GM18868 (cell line): Measurements from ENCODE around the gene MUC15.
"Not testable (repeated sequence)": the region's sequence is repeated elsewhere in the genome, so short reads cannot be mapped to it uniquely, and the experiment has no call there.

ENCODE experiments used
- ATAC-seq: cut with Tn5 transposase; IDR thresholded peaks from one replicate; pipeline ENCODE4 v1.9.1; 2021; ENCODE audit warnings: mild to moderate bottlenecking, moderate library complexity; ENCODE audit not compliant: unreplicated experiment

Gene MUC15

GRCh38 chr11:26571861-26572654 is at the start of gene MUC15:
TSS of gene MUC15 (minus strand) at chr11:26572263. CDS start at chr11:26567094, 5,169 bp downstream.
- peak; percentile 45 for ATAC-seq

GRCh38 chr11:26621132-26621531 is 49.1 kb upstream of the MUC15 start:
- peak; percentile 32 for ATAC-seq

GRCh38 chr11:26620282-26621045 is 48.4 kb upstream of the MUC15 start:
- ATAC-seq = peak; percentile 27

- no peak for ATAC-seq
Measured at GRCh38 chr11:26618441-26618840, 46.4 kb upstream of the MUC15 start.

GRCh38 chr11:26613759-26614158 is 41.7 kb upstream of the MUC15 start:
- ATAC-seq = no peak

- peak; percentile 40 for ATAC-seq
Measured at GRCh38 chr11:26608507-26609146, 36.6 kb upstream of the MUC15 start.

- ATAC-seq = peak; percentile 79
Measured at GRCh38 chr11:26607725-26608506, 35.9 kb upstream of the MUC15 start.

- ATAC-seq = no peak
Measured at GRCh38 chr11:26599876-26600434, 27.9 kb upstream of the MUC15 start.

GRCh38 chr11:26599425-26599824 is 27.4 kb upstream of the MUC15 start:
- ATAC-seq = no peak

- no peak for ATAC-seq
Measured at GRCh38 chr11:26597899-26598298, 25.8 kb upstream of the MUC15 start.

GRCh38 chr11:26597049-26597689 is 25.1 kb upstream of the MUC15 start:
- ATAC-seq = not testable (repeated sequence)

GRCh38 chr11:26595207-26595865 is 23.3 kb upstream of the MUC15 start:
- ATAC-seq = not testable (repeated sequence)

- ATAC-seq = no peak
Measured at GRCh38 chr11:26593691-26594090, 21.6 kb upstream of the MUC15 start.

- ATAC-seq = no peak
Measured at GRCh38 chr11:26587073-26587472, 15.0 kb upstream of the MUC15 start.

GRCh38 chr11:26584818-26585217 is 12.8 kb upstream of the MUC15 start:
- ATAC-seq = peak; percentile 85

- no peak for ATAC-seq
Measured at GRCh38 chr11:26583550-26583949, 11.5 kb upstream of the MUC15 start.

GRCh38 chr11:26580929-26581328 is 8.9 kb upstream of the MUC15 start:
- no peak for ATAC-seq

GRCh38 chr11:26579683-26580082 is 7.6 kb upstream of the MUC15 start:
- ATAC-seq = no peak

- no peak for ATAC-seq
Measured at GRCh38 chr11:26578998-26579661, 7.1 kb upstream of the MUC15 start.
